SJCRH30 (cell line): Measurements from ENCODE around the gene FOSL2. TPM values are rescaled to one million over a fixed set of nuclear protein-coding genes. Genes with fewer than 3 reads are reported as not detected.

Experiments used
- DNase-seq, 2 experiments: peaks; one replicate each; pipeline ENCODE4 v3.0.0-alpha.2; 2015 to 2020
- H3K27ac ChIP-seq: fragments of 250-450 bp; sonication (Bioruptor Pico); 2 replicates; pipeline ENCODE4 v1.5.1; 2020; ENCODE audit warnings: mild to moderate bottlenecking, moderate library complexity
- H3K27me3 ChIP-seq: fragments of 250-450 bp; sonication (Bioruptor Pico); 2 replicates; pipeline ENCODE4 v1.5.1; 2020; ENCODE audit warnings: mild to moderate bottlenecking, moderate library complexity
- H3K36me3 ChIP-seq: fragments of 250-450 bp; sonication (Bioruptor Pico); 2 replicates; pipeline ENCODE4 v1.5.1; 2020; ENCODE audit warnings: mild to moderate bottlenecking, moderate library complexity
- H3K4me1 ChIP-seq: fragments of 250-450 bp; sonication (Bioruptor Pico); 2 replicates; pipeline ENCODE4 v1.5.1; 2020; ENCODE audit warnings: mild to moderate bottlenecking, moderate library complexity
- H3K4me3 ChIP-seq: fragments of 250-450 bp; sonication (Bioruptor Pico); 2 replicates; pipeline ENCODE4 v1.5.1; 2020; ENCODE audit warnings: mild to moderate bottlenecking, moderate library complexity
- H3K9me3 ChIP-seq: fragments of 250-450 bp; sonication (Bioruptor Pico); replicated peaks from 2 replicates; pipeline ENCODE4 v1.5.1; 2020; ENCODE audit warnings: mild to moderate bottlenecking, moderate library complexity
- total RNA-seq: library from RNA; depleted of rRNA; stranded (reverse); fragments of >200 nt; shearing (Covaris generic); gene quantifications from 2 replicates; pipeline ENCODE4 v1.2.3, GENCODE V29; 2014

Gene FOSL2
- total RNA-seq, 1 experiment from 2014 or later, result 30.7 TPM

DNA sequence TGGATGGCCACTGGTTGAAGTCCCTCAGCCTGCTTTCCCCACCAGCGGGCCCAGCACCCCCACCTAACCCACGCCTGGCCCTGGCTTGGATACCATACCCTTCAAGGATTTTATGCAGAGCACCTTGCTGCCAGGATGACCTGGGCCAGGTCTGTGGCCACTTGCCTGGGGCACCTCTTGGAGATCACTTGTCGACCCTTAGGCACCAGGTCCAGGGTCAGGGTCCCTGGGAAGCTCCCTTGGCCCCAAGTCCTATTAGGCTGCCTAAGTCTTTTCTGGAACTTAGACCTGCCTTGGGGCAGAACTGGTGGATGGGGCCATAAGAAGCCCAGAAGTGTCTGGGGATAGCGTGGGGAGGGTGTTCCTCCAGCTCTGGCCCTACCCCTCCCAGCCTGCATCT lies 39.1 kb downstream of the FOSL2 start:
- Histone ChIP-seq H3K36me3 (no peaks in the 10 kb centered on the region), H3K27me3 (no peaks in the 10 kb centered on the region), H3K4me1 (peaks cover 10% of the 10 kb centered on the region), H3K27ac (no peak overlapping the region), H3K4me3 (no peak overlapping the region), H3K9me3 (no peaks in the 10 kb centered on the region)
- no peak for DNase-seq

DNA sequence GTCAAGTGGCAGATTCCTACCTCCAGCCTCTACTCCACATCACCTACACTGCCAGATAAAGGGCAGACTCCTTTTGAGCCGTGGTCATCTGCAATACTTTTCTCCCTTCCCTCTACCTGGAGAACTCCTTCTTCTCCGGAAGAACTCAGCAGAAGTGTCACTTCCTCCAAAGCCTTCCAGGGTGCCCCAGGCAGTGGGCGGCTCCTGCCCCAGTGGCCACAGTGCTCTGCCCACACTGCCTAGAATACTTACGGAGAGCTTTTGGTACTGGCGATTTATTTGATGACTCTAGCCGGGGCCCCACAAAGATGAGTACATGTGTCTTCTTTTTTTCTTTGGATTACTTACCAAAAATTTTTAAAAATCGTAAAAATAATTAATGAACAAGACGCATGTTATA lies 39.7 kb downstream of the FOSL2 start:
- DNase-seq, result no peak

DNA sequence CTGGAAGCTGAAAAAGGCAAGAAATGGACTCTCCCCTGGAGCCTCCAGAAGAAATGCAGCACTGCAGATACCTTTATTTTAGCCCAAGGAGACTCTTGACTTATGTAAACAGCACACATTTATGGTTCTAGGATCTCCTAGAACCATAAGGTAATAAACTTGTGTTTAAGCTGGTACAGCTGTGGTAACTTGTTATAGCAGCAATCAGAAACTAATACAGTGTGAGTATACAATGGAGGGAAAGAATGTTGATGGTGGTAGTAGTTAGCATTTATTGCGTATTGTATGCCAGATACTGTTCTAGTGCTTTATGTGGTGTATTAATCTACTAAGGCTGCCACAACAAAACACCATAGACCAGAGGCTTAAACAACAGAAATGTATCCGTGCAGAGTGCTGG lies 40.6 kb downstream of the FOSL2 start:
- Histone ChIP-seq H3K4me3 (no peak overlapping the region), H3K27me3 (no peaks in the 10 kb centered on the region), H3K27ac (no peak overlapping the region), H3K9me3 (no peaks in the 10 kb centered on the region), H3K4me1 (peaks cover 16% of the 10 kb centered on the region), H3K36me3 (no peaks in the 10 kb centered on the region)
- no peak for DNase-seq

More for the DNA sequence above, 39.7 kb downstream of the FOSL2 start:
- no peak overlapping the region for H3K4me3 ChIP-seq
- H3K27ac ChIP-seq, result no peak overlapping the region
- no peaks in the 10 kb centered on the region for H3K27me3 ChIP-seq
- H3K4me1 ChIP-seq, result peaks cover 10% of the 10 kb centered on the region
- no peaks in the 10 kb centered on the region for H3K9me3 ChIP-seq
- H3K36me3 ChIP-seq, result no peaks in the 10 kb centered on the region

DNA sequence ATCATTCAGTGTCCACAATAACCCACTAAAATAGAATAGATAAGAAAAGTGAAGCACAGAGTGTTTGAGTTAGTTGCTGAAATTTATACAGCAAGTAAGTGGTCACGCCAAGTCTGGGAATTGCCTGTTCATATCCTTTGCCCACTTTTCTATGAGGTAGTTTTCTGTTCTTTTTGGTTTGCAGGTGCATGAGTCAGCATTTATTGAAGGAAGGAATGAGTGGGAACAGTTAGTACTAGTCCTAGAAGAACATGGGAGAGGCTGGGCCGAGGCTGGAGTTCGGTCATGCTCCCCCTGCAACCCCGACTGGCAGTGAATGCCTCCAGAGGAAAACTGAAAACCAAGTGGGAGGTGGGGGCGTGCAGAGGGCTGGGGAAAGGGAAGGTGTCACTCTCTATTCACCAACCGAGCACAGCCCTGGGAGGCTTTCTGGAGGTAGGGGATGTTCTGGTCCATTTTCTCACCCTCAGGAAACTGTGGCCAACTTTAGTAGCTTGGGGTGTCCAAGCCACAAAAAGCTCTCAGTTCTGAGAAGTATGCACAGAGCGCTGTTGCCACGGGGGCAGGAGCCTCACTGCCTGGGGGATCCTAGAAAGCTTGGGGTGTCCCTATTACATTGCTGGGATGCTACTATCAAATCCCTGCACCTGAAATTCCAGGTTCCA lies 41.4 kb downstream of the FOSL2 start:
- Histone ChIP-seq H3K36me3 (no peaks in the 10 kb centered on the region), H3K9me3 (no peaks in the 10 kb centered on the region), H3K27me3 (no peaks in the 10 kb centered on the region), H3K4me3 (no peak overlapping the region), H3K27ac (no peak overlapping the region), H3K4me1 (peaks cover 16% of the 10 kb centered on the region)
- no peak for DNase-seq

DNA sequence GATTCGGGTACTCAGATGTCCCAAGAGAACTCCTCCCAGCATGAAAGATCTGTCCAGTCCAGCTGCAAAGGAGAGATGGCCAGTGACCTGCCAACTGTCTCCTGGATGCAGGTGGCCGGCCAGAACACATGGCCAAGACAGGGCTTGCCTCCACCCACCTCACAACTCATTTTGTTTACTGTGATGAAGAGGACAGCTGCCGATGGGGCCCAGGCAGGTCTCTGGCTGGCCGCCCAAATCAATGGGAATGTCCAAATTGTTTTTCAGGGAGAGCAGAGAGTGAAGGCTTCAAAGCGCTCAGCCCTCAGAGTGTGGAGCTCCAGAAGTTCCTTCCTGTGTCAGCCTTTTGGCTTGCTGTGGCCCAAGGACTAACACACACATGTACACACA lies 41.9 kb downstream of the FOSL2 start:
- H3K9me3 ChIP-seq, result no peaks in the 10 kb centered on the region

DNA sequence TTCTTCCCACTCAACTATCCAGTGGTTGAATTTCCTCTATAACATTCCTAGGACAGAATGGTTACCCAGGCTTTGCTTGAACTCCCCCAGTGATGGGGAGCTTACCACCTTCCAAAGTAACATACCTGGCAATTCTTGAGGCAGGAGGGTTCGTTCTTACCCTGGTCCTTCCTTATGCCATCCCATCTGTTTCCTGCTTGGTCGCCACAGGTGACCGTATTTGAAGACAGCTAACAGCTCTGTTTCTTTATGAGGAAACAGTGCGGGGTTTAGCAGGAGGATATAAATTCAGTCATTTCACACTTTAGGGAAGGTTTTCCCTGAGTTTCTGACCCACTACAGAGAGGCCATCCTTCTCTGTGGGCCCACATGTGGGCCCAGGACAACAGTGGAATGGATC lies 42.6 kb downstream of the FOSL2 start:
- H3K4me3 ChIP-seq, result no peak overlapping the region
- peaks cover 16% of the 10 kb centered on the region for H3K4me1 ChIP-seq
- no peaks in the 10 kb centered on the region for H3K9me3 ChIP-seq
- H3K27ac ChIP-seq, result no peak overlapping the region
- DNase-seq, result no peak
- H3K27me3 ChIP-seq, result no peaks in the 10 kb centered on the region
- no peaks in the 10 kb centered on the region for H3K36me3 ChIP-seq

More for the DNA sequence above, 41.9 kb downstream of the FOSL2 start:
- no peaks in the 10 kb centered on the region for H3K36me3 ChIP-seq
- H3K4me1 ChIP-seq, result peaks cover 16% of the 10 kb centered on the region
- no peaks in the 10 kb centered on the region for H3K27me3 ChIP-seq
- H3K27ac ChIP-seq, result no peak overlapping the region
- H3K4me3 ChIP-seq, result no peak overlapping the region
- DNase-seq, result peak; percentile 52 to 73

DNA sequence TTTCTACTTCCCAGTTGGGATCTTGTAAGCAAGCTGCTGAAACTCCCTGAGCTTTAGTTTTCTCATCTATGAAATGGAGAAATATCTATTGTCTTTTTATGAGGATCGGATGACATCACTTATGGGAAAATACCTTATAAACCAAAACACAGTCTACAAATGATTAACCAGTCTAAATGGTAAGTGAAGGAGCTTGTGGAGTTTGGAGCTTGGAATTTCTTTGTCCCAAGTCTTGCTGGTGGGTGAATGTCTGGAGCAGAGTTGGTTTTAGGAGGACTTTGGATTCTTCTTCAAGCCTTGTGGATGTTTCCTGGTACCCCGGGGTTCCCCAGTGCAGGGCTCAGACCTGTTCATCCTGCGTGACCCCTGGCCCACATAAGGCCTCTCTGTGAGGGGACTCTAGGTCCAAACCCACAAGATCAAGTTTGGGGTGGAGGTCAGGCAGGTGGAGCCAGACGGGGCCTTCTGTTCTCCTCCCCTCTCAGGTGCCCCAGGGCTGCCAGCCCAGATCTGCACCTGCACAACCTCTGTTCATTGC lies 43.2 kb downstream of the FOSL2 start:
- Histone ChIP-seq H3K36me3 (no peaks in the 10 kb centered on the region), H3K27me3 (no peaks in the 10 kb centered on the region), H3K27ac (no peak overlapping the region), H3K4me1 (peaks cover 16% of the 10 kb centered on the region), H3K9me3 (no peaks in the 10 kb centered on the region), H3K4me3 (no peak overlapping the region)
- DNase-seq, result no peak

DNA sequence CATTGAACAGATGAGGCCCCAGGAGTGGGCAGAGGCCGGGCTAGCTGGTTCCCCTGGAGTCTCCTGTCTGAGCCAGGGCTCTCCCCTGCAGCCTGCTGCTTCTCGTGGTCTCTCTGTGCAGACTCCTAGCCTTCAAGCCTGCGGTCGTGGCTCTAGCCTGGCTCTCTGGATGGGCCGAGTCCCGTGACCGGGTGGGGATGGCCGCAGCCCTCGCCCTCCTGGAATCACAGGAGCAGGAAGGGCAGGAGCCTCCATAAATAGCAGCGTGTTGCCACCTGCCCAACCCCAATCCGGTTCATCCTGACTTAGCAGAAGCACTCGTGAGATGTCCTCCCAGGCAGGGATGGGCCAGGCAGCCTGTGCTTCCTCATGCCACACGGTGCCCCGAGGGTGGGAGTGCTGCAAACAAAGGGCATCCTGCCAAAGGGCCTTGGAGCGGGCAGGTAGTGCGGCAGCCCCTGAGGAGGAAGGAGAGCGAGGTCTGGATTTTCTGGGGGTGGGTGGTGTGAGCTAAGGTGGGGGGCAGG lies 43.9 kb downstream of the FOSL2 start:
- H3K4me3 ChIP-seq, result no peak overlapping the region
- no peak overlapping the region for H3K27ac ChIP-seq
- H3K9me3 ChIP-seq, result no peaks in the 10 kb centered on the region
- no peak for DNase-seq
- H3K36me3 ChIP-seq, result no peaks in the 10 kb centered on the region
- H3K4me1 ChIP-seq, result peaks cover 16% of the 10 kb centered on the region
- no peaks in the 10 kb centered on the region for H3K27me3 ChIP-seq

DNA sequence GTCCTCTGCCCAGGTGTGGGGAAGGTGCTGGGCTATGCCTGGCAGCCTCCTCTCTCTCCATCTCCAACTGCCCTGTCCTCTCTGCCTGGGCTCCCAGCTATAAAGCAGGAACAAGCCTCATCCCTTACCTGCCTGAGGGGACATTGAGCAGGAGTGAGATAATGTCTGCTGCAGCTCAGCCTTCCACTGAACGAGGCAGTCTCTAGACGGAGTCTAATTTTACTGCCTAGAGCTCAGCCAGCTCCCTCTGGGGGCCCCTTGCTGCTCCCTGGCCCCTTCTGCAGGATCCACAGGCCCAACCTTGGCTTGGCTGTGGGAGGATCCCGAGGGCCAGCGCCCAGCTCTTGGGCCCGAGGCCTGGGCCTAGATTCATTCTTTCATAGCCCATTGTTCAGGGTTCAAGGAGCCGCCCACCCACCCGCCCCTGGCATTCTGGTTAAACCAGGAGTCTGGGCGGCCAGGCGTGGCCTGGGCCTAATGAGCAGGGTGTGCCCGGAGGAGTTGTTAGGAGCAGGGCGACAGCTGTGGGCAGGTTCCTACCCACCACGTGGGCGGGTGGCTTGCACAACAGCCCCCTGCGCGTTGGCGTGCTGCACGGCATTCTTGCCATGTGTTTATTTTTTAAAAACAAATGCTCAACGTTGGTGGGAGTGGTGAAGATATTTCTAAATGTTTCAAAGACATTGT lies 44.6 kb downstream of the FOSL2 start:
- Histone ChIP-seq H3K4me1 (peaks cover 16% of the 10 kb centered on the region), H3K4me3 (no peak overlapping the region), H3K27ac (no peak overlapping the region), H3K27me3 (no peaks in the 10 kb centered on the region), H3K9me3 (0 out of 2 replicates have a peak, but pooled peaks cover 3% of the 10 kb centered on the region), H3K36me3 (no peaks in the 10 kb centered on the region)
- DNase-seq, result peak; percentile 49 to 52

DNA sequence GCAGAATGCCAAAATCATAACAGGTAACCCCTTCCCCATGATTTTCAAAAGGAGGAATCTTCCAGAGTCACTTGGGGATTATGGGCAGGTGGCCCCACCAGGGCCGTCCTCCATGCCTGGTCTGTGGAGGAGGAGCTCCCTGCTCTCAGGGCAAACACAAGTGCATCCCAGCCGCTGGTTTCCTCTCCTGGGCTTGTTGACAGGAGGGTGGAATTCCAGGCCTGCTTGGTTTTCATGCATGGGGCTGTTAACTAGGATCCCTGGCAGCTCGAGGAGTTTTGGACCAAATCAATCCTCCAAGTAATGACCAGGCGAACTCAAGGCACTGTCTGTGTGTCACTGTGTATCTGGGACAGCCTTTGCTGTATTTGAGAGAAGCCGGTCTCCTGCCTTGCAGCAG lies 45.3 kb downstream of the FOSL2 start:
- H3K27ac ChIP-seq, result no peak overlapping the region
- no peak overlapping the region for H3K4me3 ChIP-seq
- peaks cover 16% of the 10 kb centered on the region for H3K4me1 ChIP-seq
- H3K36me3 ChIP-seq, result no peaks in the 10 kb centered on the region
- 0 out of 2 replicates have a peak, but pooled peaks cover 6% of the 10 kb centered on the region for H3K9me3 ChIP-seq
- DNase-seq, result no peak
- no peaks in the 10 kb centered on the region for H3K27me3 ChIP-seq

DNA sequence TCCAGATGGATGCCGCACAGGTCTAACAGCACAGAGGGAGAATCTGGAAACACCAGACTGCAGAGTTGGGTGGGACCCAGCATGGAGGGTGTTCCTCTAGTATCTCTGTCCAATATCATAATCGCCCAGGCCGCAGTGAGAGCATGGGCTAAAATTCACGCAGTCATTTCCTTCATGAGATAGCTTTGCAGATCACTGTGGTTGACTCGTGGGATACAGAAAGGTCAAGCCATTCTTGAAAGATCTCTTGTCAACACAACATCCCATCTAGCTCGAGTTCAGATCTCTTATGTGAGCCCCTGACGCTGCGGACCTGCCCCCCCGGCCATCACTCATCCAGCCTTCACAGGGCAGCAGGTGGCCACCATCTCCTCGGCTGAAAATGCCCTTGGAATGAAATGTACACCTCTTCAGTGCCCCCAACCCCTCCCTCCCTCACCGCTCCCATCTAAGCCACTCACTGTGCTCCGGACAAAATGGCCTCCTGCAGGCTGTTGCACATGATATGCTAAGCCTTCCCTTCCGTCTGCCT lies 45.9 kb downstream of the FOSL2 start:
- Histone ChIP-seq H3K9me3 (0 out of 2 replicates have a peak, but pooled peaks cover 6% of the 10 kb centered on the region), H3K27ac (no peak overlapping the region), H3K27me3 (no peaks in the 10 kb centered on the region), H3K4me3 (no peak overlapping the region), H3K4me1 (peaks cover 16% of the 10 kb centered on the region), H3K36me3 (no peaks in the 10 kb centered on the region)
- no peak for DNase-seq

DNA sequence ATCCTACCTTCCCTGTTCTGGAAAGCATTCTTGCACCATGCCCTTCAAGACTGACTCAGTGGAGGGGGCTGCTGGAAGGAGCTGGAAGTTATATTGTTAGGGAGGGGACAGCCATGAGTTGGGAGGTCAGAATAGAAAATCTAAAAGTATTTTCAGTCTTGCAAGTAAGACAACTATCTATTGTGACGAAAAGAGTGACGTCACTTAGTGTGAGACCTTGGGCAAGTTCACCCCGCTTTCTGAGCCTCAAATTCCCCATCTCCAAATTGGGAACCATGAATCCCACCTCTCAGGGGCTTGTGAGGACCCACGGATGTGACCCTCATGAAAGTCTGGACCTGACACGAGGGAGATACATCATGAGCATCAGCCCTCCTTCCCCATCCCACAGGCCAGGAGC lies 46.5 kb downstream of the FOSL2 start:
- H3K36me3 ChIP-seq, result no peaks in the 10 kb centered on the region
- DNase-seq, result no peak
- H3K27ac ChIP-seq, result no peak overlapping the region

DNA sequence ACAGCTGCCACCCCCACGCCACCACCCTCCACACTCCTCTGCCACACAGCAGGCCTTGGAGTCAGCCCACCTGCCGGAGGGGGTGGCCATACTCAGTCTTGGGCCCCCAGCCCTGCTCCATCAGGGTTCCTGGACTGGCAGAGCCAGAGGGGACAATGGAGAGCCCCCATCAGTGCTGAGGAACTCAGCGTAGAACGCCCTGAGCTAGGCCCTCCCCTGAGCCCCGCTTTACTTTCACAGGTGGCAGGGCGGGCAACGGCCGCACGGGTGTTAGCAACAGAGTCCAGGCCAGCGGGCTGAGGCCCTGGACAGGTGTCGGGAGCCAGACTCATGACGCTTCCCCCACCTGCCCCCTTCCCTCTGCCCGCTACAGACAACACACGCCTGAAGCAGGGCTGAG lies 47.1 kb downstream of the FOSL2 start:
- Histone ChIP-seq H3K27me3 (no peaks in the 10 kb centered on the region), H3K36me3 (no peaks in the 10 kb centered on the region), H3K4me1 (peaks cover 11% of the 10 kb centered on the region), H3K9me3 (0 out of 2 replicates have a peak, but pooled peaks cover 6% of the 10 kb centered on the region), H3K4me3 (no peak overlapping the region), H3K27ac (no peak overlapping the region)
- no peak for DNase-seq

More for the DNA sequence above, 46.5 kb downstream of the FOSL2 start:
- no peak overlapping the region for H3K4me3 ChIP-seq
- no peaks in the 10 kb centered on the region for H3K27me3 ChIP-seq
- 0 out of 2 replicates have a peak, but pooled peaks cover 6% of the 10 kb centered on the region for H3K9me3 ChIP-seq
- H3K4me1 ChIP-seq, result peaks cover 16% of the 10 kb centered on the region

DNA sequence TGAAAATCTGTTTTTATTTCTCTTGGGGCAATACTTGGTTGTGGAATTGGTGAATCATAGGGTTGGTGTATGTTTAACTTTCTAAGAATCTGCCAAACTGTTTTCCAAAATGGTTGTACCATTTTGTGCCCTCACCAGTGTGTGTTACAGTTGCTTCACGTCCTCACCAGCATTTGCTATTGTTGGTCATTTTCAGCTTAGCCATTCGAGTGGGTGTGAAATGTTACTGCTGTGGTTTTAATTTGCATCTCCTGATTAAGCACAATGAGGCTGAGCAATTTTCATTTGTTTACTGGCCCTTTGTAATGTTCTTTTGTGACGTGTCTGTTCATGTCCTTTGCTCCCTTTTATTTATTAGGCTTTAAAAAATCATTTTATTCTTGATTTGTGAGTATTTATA lies 49.7 kb downstream of the FOSL2 start:
- Histone ChIP-seq H3K4me3 (no peak overlapping the region), H3K9me3 (0 out of 2 replicates have a peak, but pooled peaks cover 6% of the 10 kb centered on the region), H3K4me1 (peaks cover 7% of the 10 kb centered on the region; the same call in 1 of the 2 replicates), H3K27ac (no peak overlapping the region), H3K27me3 (no peaks in the 10 kb centered on the region), H3K36me3 (no peaks in the 10 kb centered on the region)
- no peak for DNase-seq

DNA sequence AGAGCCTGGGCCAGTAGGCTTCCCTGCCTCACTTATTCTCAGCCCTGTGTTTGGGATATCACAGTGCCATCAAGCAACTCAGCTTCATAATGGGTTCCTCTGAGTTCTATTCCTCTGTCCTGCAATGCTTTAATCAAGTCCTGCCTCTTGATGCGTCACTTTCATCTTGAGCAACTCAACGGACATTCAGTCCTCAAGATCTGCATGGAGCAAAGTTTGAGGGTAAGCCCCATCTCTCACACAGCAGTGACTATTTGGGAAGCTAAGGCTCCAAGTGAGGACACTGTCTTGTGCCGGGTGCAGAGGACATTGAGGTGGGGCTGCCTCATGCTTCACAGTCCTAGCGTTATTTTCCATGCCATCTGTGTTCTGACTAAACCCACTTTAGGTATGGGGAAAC lies 52.3 kb downstream of the FOSL2 start:
- 0 out of 2 replicates have a peak, but pooled peaks cover 6% of the 10 kb centered on the region for H3K9me3 ChIP-seq
- no peak overlapping the region for H3K4me3 ChIP-seq
- H3K27me3 ChIP-seq, result no peaks in the 10 kb centered on the region
- H3K36me3 ChIP-seq, result no peaks in the 10 kb centered on the region
- DNase-seq, result no peak
- 0 out of 2 replicates have a peak, but pooled peaks cover 1% of the 10 kb centered on the region for H3K4me1 ChIP-seq
- no peak overlapping the region for H3K27ac ChIP-seq
